Astrocyte (in vitro differentiated cells and primary cell): ENCODE results near the gene ATL1.

Source experiments
- EZH2 ChIP-seq: IDR thresholded peaks from 2 replicates; pipeline ENCODE4 v1.6.1; 2012; ENCODE audit warnings: mild to moderate bottlenecking, low read length, inconsistent platforms; ENCODE audit not compliant: insufficient read depth
- TF ChIP-seq, protein P1 (sequence below): IDR thresholded peaks from 2 replicates; pipeline ENCODE4 v1.5.1; 2011; ENCODE audit warnings: low read depth, mild to moderate bottlenecking, inconsistent platforms, low read length, moderate library complexity; ENCODE audit not compliant: insufficient read depth

DNA sequence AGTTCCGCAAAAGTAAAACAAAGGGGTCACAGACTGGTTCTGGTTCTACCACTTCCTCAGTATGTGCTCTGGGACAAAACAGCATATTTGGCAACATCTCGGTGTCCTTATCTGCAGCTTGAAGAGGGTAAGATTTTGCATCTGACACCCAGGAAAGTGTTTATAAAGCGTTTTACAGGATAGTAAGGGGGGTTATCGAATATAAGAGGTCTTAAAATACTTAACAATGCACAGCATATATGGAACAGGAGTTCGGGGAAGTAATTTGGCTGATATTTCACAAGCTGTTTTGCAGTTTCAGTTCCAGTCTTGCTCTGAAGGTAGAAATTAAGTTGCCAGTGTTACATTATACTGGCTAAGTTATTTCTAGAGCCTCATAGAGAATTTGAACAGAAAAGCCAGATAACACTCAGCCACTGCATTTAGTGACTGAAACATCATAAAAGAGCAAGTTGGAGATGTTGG lies 26.7 kb upstream of the ATL1 start:
- TF ChIP-seq, protein P1, sequence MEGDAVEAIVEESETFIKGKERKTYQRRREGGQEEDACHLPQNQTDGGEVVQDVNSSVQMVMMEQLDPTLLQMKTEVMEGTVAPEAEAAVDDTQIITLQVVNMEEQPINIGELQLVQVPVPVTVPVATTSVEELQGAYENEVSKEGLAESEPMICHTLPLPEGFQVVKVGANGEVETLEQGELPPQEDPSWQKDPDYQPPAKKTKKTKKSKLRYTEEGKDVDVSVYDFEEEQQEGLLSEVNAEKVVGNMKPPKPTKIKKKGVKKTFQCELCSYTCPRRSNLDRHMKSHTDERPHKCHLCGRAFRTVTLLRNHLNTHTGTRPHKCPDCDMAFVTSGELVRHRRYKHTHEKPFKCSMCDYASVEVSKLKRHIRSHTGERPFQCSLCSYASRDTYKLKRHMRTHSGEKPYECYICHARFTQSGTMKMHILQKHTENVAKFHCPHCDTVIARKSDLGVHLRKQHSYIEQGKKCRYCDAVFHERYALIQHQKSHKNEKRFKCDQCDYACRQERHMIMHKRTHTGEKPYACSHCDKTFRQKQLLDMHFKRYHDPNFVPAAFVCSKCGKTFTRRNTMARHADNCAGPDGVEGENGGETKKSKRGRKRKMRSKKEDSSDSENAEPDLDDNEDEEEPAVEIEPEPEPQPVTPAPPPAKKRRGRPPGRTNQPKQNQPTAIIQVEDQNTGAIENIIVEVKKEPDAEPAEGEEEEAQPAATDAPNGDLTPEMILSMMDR, result no peak
- no peak for TF ChIP-seq EZH2
